PC-3 (cell line): ENCODE data around the gene GID4. TPM values are rescaled to one million over a fixed set of nuclear protein-coding genes. Genes with fewer than 3 reads are reported as not detected.

Experiments
- ATAC-seq: fragments of 200-7000 bp; cut with Tn5 transposase; 2 replicates; pipeline ENCODE4 v1.9.1; 2020; ENCODE audit warnings: mild to moderate bottlenecking, moderate library complexity
- BruUV-seq: library from RNA; stranded (reverse); fragments of 400-500 nt; replicated peaks from 2 replicates; lab custom pipeline; 2021; lab: Mats Ljungman, UMichigan
- CTCF ChIA-PET: fragments of 300-600 bp; sonication (Branson Sonifier 250); formaldehyde crosslinking; loops from one replicate; lab custom pipeline; 2022; ENCODE audit warnings: antibody characterized with exemption; lab: Charles Lee
- POLR2A ChIA-PET: fragments of 300-600 bp; sonication (Branson Sonifier 250); formaldehyde crosslinking; loops from one replicate; lab custom pipeline; 2022; ENCODE audit warnings: antibody characterized with exemption; ENCODE audit not compliant: unreplicated experiment; lab: Charles Lee
- DNase-seq: peaks from one replicate; pipeline ENCODE4 v3.0.0-alpha.2; 2015
- H2AFZ ChIP-seq: fragments of 300-600 bp; sonication (generic); 2 replicates; pipeline ENCODE4 v1.6.0; 2016; ENCODE audit warnings: antibody characterized with exemption, low read length
- H3F3A ChIP-seq: fragments of 300-600 bp; sonication (generic); one replicate; pipeline ENCODE4 v1.6.0; 2017; ENCODE audit warnings: antibody characterized with exemption, low read length, control low read depth, mild to moderate bottlenecking; ENCODE audit not compliant: unreplicated experiment
- H3K27ac ChIP-seq: fragments of 300-600 bp; sonication (generic); 2 replicates; pipeline ENCODE4 v1.5.1; 2016; ENCODE audit warnings: mild to moderate bottlenecking, low read length
- H3K27me3 ChIP-seq: fragments of 300-600 bp; sonication (generic); 2 replicates; pipeline ENCODE4 v1.6.1; 2016; ENCODE audit warnings: low read length, mixed read lengths
- H3K36me3 ChIP-seq: fragments of 300-600 bp; sonication (generic); 2 replicates; pipeline ENCODE4 v1.6.1; 2016; ENCODE audit warnings: low read depth, mixed run types, low read length, mixed read lengths
- H3K4me1 ChIP-seq: fragments of 300-600 bp; sonication (generic); 2 replicates; pipeline ENCODE4 v1.5.1; 2016; ENCODE audit warnings: low read length; ENCODE audit not compliant: insufficient read depth
- H3K4me2 ChIP-seq: fragments of 300-600 bp; sonication (generic); 2 replicates; pipeline ENCODE4 v1.6.0; 2016; ENCODE audit warnings: low read length
- H3K4me3 ChIP-seq: fragments of 300-600 bp; sonication (generic); 2 replicates; pipeline ENCODE4 v1.5.1; 2016; ENCODE audit warnings: mild to moderate bottlenecking, low read length, mixed read lengths
- H3K79me2 ChIP-seq: fragments of 300-600 bp; sonication (generic); 2 replicates; pipeline ENCODE4 v1.6.1; 2017; ENCODE audit warnings: low read length, mixed read lengths
- H3K9ac ChIP-seq: fragments of 300-600 bp; sonication (generic); 2 replicates; pipeline ENCODE4 v1.6.0; 2016; ENCODE audit warnings: mild to moderate bottlenecking, low read length
- H3K9me2 ChIP-seq: fragments of 300-600 bp; sonication (generic); replicated peaks from 2 replicates; pipeline ENCODE4 v1.6.1; 2016; ENCODE audit warnings: mixed run types, low read length, mixed read lengths
- H3K9me3 ChIP-seq: fragments of 300-600 bp; sonication (generic); 2 replicates; pipeline ENCODE4 v1.6.1; 2016; ENCODE audit warnings: low read length, mixed read lengths
- H4K20me1 ChIP-seq: fragments of 300-600 bp; sonication (generic); 2 replicates; pipeline ENCODE4 v1.6.1; 2016; ENCODE audit warnings: low read length, mixed read lengths
- CTCF ChIP-seq: fragments of 300-600 bp; sonication (generic); conservative IDR thresholded peaks from 2 replicates; pipeline ENCODE4 v1.5.1; 2017; ENCODE audit warnings: antibody characterized with exemption, low read depth, mild to moderate bottlenecking, low read length
- EZH2 ChIP-seq: fragments of 300-600 bp; sonication (generic); IDR thresholded peaks from one replicate; pipeline ENCODE4 v1.6.1; 2017; ENCODE audit warnings: antibody characterized with exemption, mild to moderate bottlenecking, low read length; ENCODE audit not compliant: unreplicated experiment
- EZH2phosphoT487 ChIP-seq: fragments of 300-600 bp; sonication (generic); IDR thresholded peaks from 2 replicates; pipeline ENCODE4 v1.6.1; 2018; ENCODE audit warnings: mild to moderate bottlenecking, antibody characterized with exemption, low read length, borderline replicate concordance
- intact Hi-C: fragments of 100-400 bp; cut with micrococcal nuclease; formaldehyde crosslinking; loops from 2 replicates; pipeline ENCODE4 v1.9.0; 2023
- total RNA-seq: library from RNA; depleted of rRNA; stranded (reverse); fragments of >200 nt; gene quantifications from 2 replicates; pipeline ENCODE4 v1.2.3, GENCODE V29; 2014

GID4 gene
- total RNA-seq, 1 experiment from 2014 or later = 7.3 TPM

- POLR2A ChIA-PET = no interaction called here
- intact Hi-C loops = no loop called here
- ATAC-seq (no peak), DNase-seq (no peak)
- H3K36me3 ChIP-seq = peaks cover 5% of the 10 kb centered on the region; the same call in 1 of the 2 replicates
- no peak overlapping the region for H2AFZ ChIP-seq
- H3K9ac ChIP-seq = no peak overlapping the region
- CTCF ChIA-PET = no interaction called here
- BruUV-seq = no TSS peak
- no peak overlapping the region for H3K4me2 ChIP-seq
- peaks cover 39% of the 10 kb centered on the region for H3K4me1 ChIP-seq
- TF ChIP-seq EZH2phosphoT487 = no peak
- 0 out of 2 replicates have a peak, but pooled peaks have one; percentile 1 for TF ChIP-seq CTCF
- TF ChIP-seq EZH2 = no peak
- H3F3A ChIP-seq = no peaks in the 10 kb centered on the region
- no peaks in the 10 kb centered on the region for H4K20me1 ChIP-seq
- H3K27me3 ChIP-seq = no peaks in the 10 kb centered on the region
- no peaks in the 10 kb centered on the region for H3K79me2 ChIP-seq
- no peaks in the 10 kb centered on the region for H3K9me2 ChIP-seq
- no peaks in the 10 kb centered on the region for H3K9me3 ChIP-seq
- no peak overlapping the region for H3K27ac ChIP-seq
- H3K4me3 ChIP-seq = no peak overlapping the region
Measured at GRCh38 chr17:18006495-18007239, 32.5 kb upstream of the GID4 start.

- Histone ChIP-seq H3K27ac (peak overlapping the region; percentile 52), H3K4me3 (no peak overlapping the region), H3K27me3 (no peaks in the 10 kb centered on the region), H3K4me2 (peak overlapping the region; percentile 36), H3K9me2 (no peaks in the 10 kb centered on the region), H3K79me2 (no peaks in the 10 kb centered on the region), H3F3A (no peaks in the 10 kb centered on the region), H3K4me1 (peaks cover 39% of the 10 kb centered on the region), H3K36me3 (peaks cover 5% of the 10 kb centered on the region; the same call in 1 of the 2 replicates), H2AFZ (no peak overlapping the region), H3K9me3 (no peaks in the 10 kb centered on the region), H4K20me1 (no peaks in the 10 kb centered on the region), H3K9ac (no peak overlapping the region)
- ChIA-PET POLR2A (no interaction called here), CTCF (no interaction called here)
- ATAC-seq = peak; percentile 65
- TF ChIP-seq CTCF = no peak
- TF ChIP-seq EZH2phosphoT487 = no peak
- TF ChIP-seq EZH2 = no peak
- no TSS peak for BruUV-seq
- DNase-seq = peak; percentile 84
- intact Hi-C loops = no loop called here
Measured at GRCh38 chr17:18008496-18009268, 30.5 kb upstream of the GID4 start.
